COLO829 (cell line): ENCODE results near the gene PDE7B.
A peak's percentile ranks its signal among the peaks of the same experiment; 100 is the strongest.
"Not testable (repeated sequence)": the region's sequence is repeated elsewhere in the genome, so short reads cannot be mapped to it uniquely, and the experiment has no call there.

Source experiments
- DNase-seq: peaks from one replicate; pipeline ENCODE4 v3.0.0; 2012; ENCODE audit warnings: low spot score

PDE7B gene

GRCh38 chr6:135850882-135851281 lies 619 bp upstream of the PDE7B start:
- no peak for DNase-seq

DNA sequence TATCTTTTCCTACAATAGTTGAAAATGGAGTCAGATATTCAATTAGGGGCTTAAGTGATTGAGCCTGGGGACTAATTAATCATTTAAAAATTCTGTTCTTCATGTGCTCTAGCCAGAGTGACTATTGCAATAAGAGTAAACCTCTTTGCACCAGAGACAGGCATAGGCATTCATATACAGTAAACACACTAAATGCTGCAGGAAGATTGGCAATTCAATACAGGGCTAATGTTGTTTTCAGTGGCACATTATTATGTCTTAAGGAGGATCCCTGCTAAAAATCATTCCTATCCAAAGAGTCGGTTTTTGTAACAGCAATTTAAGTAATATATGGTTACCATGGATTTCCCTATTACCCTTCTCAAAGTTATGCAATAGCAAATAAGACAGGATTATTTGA lies 1.2 kb downstream of the PDE7B start:
- DNase-seq: no peak

DNA sequence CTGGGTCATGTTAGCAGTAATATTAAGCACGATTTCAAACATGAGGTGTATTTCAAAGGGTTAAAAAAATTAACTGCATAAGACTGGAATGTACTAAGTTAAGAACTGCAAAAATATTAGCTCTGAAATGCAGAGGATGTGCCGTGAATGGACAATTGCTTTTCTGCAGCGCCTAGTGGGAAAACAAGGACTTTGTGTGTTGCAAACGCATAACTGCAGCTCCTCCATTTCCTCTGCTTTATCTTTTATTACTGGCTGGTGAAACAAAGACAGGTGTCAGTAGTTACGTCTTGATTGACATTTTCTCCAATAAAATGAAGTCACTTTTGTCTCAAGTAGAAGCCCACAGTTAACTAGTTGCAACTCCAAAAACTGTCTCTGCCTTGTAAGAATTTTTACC lies 1.7 kb downstream of the PDE7B start:
- DNase-seq: peak; percentile 58

- DNase-seq: no peak
Measured at GRCh38 chr6:135853986-135854385, 2.5 kb downstream of the PDE7B start.

GRCh38 chr6:135854799-135855198 lies 3.3 kb downstream of the PDE7B start:
- no peak for DNase-seq

- DNase-seq: peak; percentile 63
Measured at GRCh38 chr6:135858931-135859330, 7.4 kb downstream of the PDE7B start.

- DNase-seq: no peak
Measured at GRCh38 chr6:135860361-135860760, 8.9 kb downstream of the PDE7B start.

DNA sequence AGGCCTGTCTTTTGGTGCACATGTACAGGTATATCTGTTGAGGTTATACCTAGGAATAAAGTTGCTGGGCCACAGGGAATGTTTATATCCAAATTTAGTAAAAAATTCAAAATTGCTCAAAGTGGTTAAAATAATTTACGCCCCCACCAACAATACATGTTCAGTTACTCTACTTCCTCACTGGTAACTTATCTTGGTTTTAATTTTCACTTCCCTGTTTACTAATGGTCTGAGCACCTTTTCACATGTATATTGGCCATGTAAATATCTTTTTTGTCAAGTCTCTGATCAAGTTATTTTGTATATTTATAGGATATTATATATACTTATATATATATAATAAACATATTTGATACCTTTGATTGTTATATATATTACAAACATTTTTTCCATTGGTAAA lies 9.7 kb downstream of the PDE7B start:
- no peak for DNase-seq

DNA sequence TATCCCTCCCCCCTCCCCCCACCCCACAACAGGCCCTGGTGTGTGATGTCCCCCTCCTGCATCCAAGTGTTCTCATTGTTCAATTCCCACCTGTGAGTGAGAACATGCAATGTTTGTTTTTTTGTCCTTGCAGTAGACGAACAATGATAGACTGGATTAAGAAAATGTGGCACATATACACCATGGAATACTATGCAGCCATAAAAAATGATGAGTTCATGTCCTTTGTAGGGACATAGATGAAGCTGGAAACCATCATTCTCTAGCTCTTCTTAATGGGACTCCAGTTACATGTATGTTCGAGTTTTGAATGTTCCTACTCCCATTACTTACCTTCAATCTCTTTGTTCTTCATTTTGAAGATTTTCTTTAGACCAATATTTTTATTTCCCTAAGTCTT lies 13.4 kb downstream of the PDE7B start:
- not testable (repeated sequence) for DNase-seq

GRCh38 chr6:135866445-135867123 lies 15.1 kb downstream of the PDE7B start:
- DNase-seq: no peak

DNA sequence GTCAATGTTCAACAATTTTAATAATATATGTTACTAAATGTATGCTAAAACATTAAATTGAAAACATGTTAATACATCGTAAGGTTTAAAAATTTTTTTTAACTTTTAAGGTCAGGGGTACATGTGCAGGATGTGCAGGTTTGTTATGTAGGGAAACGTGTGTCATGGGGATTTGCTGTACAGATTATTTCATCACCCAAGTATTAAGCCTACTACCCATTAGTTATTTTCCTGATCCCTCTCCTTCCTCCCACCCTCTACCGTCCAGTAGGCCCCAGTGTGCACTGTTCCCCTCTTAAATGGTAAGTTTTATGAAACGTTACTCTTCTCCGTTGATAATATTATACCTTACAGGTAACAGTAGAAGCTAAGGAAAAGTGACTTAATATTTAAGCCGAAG lies 15.8 kb downstream of the PDE7B start:
- no peak for DNase-seq

DNA sequence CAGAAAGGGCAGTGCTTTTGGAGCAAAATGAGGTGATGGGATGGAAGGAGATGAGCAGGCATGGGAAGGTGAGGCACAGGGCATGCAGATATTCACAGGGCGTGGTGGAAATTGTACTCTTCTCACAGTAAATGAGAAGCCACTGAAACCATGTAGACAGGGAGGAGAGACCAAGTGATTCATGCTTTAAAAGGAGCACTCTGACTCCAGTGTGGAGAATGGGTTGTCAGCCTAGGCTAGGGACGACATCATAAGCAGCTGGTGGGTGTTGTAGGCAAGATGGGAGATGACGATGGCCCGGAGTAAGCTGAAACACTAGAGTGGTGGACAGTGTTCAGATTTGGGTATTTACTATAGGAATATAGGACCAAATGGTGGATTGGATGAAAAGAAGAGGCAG lies 18.4 kb downstream of the PDE7B start:
- no peak for DNase-seq

DNA sequence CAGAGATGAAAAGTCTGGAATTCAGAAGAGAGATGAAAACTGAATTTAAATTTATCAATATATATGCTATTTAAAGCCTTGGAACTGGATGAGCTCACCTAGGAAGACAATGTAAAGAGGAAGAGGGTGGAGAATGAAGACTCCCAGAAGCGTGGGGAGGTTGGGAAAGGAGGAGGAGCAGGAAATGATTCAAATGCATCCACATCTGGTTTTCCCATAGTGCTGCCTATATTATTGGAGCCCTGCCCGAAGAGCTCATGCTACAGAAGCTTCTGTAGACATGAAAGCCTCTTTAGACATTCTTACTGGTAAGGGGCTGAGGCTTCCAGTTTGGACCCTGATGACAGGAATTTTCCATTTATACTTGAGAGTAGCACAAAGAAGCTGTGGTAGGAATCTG lies 19.2 kb downstream of the PDE7B start:
- DNase-seq: no peak

GRCh38 chr6:135871296-135871695 lies 19.8 kb downstream of the PDE7B start:
- peak; percentile 14 for DNase-seq

GRCh38 chr6:135871878-135872277 lies 20.4 kb downstream of the PDE7B start:
- DNase-seq: no peak

DNA sequence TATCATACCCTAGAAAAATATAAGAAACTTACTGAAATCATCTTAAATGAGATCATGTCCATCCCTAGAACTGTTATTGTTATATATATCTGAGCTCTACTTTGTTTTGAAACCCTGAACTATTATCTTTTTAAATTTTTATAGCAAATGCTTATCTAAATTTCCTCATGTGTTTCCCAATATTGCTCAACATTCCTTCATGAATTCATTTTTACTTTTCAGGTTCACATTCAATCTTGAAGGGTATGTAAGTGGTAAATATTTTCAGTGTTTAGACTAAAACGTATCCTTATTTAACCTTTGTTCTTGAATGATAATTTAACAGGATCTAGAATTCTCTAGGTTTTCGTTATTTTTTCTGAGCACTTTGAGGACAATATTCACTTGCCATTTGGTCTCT lies 23.9 kb downstream of the PDE7B start:
- DNase-seq: no peak

- no peak for DNase-seq
Measured at GRCh38 chr6:135876058-135876457, 24.6 kb downstream of the PDE7B start.

- DNase-seq: no peak
Measured at GRCh38 chr6:135877666-135878065, 26.2 kb downstream of the PDE7B start.

DNA sequence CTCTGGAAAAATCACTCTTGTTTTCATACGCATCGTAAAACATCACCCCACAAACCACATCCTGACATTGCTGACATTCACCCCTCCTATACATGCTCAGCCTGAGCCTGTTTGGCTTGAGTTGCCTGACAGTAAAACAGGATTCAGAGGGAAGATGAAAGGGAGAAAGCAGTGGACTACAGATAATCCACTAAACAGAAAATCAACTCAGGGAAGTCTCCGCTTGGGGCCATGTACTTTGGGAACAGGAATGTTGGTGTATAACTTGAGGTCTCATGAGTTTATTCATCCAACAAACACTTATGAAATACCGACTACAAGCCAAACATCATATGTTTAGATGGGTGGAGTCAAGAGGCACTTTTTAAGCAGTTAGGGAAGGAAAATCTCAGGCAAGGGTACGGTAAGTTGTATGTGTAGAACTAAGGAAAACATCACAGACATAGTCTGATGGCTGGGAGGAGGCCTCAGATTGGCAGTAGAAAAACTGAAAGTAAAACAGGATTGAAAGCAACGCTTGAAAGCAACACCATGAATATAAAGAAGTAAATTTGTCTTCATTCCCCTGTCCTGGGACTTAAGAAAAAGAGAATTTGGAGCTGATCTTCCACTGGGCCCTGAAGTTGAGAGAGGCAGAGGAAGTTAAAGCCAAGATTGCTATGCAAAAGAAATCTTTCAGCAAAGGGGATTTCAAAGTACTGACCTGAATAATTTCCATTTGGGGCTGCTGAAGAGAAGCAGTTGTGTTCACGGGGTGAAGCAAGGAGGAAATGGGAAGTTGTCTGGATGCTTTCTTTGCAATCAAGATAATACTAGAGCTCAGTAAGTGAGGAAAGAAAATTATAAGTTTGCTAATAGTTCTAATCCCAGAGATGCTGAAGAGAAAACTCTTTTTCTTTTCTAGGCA lies 28.8 kb downstream of the PDE7B start:
- no peak for DNase-seq

DNA sequence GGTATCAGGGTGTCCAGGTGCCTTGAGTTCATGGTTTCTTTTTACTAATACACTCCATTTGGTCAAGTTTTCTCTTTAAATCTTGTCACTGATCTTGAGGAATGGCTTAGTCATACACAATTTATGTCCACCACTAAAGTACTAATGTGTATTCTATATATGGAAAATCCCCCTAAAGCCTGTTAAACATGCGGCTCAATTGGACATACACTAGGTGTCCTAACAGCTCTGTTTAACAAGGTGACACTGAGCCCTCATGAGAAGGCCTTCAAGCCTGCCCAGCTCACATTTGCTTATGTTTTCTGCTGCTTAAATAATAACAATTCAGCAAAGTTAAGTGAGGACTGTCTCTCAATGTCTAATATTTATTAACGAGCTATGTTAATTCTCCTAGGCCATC lies 31.5 kb downstream of the PDE7B start:
- DNase-seq: no peak

DNA sequence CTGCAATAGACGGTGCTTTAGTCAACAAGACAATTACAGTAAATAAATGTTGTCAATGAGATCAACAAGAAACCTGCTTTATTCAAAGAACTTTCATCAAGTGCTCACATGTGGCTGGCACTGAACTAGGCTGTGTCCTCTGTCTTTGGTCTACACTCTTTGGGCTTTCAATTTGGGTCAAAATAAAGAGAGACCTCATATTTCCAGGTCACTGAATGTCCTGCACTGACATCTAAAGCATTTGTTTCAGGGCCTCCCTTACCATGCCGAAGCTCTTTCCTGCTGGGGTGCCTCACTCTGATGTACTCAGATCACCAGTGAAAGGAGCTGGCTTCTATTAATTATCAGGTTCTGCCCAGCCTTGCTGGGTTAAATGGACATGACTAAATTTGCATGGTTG lies 32.0 kb downstream of the PDE7B start:
- DNase-seq: no peak

GRCh38 chr6:135884136-135884535 lies 32.6 kb downstream of the PDE7B start:
- no peak for DNase-seq

DNA sequence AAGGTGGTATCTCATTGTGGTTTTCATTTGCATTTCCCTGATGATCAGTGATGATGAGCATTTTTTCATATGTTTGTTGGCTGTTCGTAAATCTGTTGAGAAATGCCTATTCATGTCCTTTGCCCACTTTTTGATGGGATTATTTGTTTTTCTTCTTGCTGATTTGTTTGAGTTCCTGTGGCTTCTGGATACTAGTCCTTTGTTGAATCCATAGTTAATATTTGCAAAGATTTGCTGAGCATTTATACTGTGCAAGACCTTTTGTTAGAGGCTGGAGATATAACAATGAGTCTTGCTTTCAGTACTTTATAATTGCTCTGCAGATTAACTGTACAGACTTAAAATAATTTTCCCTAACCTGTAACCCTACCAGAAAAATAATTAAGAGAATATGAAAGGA lies 35.6 kb downstream of the PDE7B start:
- no peak for DNase-seq

- no peak for DNase-seq
Measured at GRCh38 chr6:135888818-135889217, 37.3 kb downstream of the PDE7B start.
